GM21360 (cell line): ENCODE measurements around the gene PAQR7.

Experiments
- ATAC-seq: cut with Tn5 transposase; IDR thresholded peaks from one replicate; pipeline ENCODE4 v1.9.1; 2021; ENCODE audit warnings: mild to moderate bottlenecking, moderate library complexity; ENCODE audit not compliant: unreplicated experiment

The PAQR7 gene

GRCh38 chr1:25874635-25875153, 814 bp downstream of the PAQR7 start:
- ATAC-seq, result no peak

DNA sequence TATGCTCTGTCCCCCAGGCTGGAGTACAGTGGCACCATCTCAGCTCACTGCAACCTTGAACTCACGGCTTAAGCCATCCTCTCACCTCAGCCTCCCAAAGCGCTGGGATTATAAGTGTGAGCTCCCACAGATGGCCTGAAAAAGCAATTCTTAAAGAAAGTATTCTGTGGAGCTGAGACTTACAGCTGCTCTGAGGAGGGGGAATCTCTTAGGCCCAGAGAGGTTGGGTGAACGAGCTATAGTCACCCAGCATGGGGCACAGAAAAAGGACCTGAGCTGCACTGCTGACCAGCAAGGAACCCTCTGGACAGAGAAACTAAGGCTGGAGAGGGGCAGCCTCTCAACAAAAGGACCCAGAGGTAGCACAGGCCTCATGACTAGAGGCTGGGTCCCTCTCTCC, 1.3 kb downstream of the PAQR7 start:
- ATAC-seq, result no peak

- ATAC-seq, result no peak
Observed at GRCh38 chr1:25873120-25873519, 2.4 kb downstream of the PAQR7 start.

DNA sequence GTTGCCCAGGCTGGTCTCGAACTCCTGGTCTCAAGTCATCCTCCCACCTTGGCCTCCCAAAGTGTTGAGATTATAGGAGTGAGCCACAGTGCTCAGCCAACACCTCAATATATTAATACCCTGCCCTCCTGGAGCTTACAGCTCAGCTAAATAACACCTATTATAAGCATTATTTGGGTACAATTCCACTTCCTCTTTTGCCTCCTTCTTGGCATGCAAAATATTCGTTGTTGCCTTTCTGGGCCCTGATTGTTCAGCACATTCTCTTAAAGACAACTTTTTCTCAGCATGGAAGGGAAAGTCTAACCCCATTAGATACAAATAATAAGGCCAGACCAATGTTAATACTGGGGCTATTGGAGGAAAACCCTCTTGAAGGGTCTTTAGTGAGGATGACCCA, 2.8 kb downstream of the PAQR7 start:
- no peak for ATAC-seq

DNA sequence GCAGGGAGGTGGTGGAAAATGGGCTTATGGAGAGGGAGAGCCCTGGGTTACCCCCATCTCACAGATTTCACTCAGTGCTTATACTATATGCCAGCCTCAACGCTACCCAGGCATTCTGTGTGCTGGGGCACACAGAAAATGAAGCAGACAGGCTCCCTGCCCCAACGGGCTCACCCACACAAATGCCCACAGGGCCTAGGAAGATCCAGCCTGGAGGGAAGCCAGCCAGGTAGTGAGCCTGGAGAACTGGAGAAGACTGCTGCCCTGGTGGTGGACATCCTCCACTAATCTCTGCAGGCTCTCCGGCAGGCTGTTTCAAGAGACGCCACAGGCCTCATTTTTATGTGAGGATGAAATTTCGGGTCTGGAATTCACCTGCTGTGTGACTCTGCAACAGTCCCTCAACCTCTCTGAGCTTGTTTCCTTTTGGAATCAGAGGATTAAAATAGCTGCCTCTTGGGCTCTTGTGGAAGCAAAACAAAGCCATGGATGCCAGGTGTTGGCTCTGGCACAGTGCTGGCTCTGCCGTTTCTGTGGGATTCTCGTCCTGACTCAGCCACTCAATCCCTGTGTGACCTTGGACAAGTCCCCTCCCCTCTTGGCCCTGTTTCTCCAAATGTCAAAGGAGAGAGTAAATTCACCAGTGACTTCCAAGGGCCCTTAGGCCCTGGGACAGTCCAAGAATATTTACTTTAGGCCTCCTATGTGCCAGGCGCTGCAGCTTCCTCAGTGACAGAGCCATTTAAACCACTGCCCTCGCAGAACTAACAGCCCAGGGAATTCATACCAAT, 3.6 kb downstream of the PAQR7 start:
- no peak for ATAC-seq

- ATAC-seq, result no peak
Observed at GRCh38 chr1:25871086-25871703, 4.3 kb downstream of the PAQR7 start.

- ATAC-seq, result no peak
Observed at GRCh38 chr1:25870614-25871013, 4.9 kb downstream of the PAQR7 start.

DNA sequence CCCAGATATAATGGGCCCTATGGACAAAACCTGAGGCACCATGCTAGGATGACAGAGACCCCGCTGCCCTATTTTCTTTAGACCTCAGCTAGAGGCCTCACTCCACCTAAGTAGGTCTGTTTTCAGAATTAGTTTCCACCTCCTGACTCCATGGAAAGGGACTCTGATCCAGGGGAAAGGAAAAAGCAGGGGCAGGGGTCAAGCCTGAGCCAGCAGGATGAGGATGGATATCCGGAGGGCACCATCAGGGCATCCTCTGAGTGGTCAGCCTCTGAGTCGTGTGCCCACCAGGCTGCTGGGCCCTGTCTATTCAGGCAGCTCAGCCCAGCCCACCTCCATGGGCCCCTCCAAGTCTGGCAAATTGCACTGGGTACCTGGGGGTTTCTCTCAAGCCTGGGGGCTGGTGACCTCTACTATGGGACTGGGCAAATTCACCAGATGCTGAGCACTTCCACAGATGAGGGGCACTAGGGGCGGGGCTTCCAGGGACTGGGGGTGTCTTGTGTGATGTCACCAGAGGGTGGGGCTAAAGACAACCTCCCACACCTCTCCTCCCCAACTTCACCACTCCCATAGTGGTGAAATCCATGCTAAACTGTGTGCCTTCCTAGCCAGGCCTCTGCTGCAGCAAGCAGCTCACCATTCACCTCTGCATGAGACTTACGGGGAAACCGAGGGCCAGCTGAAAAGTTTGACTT, 5.5 kb downstream of the PAQR7 start:
- ATAC-seq, result no peak

- ATAC-seq, result no peak
Observed at GRCh38 chr1:25867210-25867991, 8.1 kb downstream of the PAQR7 start.

DNA sequence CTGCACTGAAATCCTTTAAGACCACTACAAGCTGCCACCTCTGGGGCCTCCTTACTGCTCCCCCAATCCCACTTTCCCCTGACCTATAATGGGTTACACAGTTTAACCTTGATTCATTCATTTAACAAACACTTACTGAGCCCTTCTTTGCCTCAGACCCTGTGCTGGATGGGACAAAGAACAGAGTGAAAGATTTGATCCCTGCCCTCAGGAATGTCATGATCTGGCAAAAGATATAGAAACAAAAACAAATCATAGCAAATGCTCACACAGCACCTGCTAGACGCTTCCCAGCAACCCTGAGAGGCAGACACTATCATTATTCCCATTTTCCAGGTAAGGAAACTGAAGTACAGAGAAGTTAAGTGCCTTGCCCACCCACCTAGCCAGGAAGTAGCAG, 9.2 kb downstream of the PAQR7 start:
- ATAC-seq, result no peak

GRCh38 chr1:25864434-25864833, 11.1 kb downstream of the PAQR7 start:
- ATAC-seq, result no peak

DNA sequence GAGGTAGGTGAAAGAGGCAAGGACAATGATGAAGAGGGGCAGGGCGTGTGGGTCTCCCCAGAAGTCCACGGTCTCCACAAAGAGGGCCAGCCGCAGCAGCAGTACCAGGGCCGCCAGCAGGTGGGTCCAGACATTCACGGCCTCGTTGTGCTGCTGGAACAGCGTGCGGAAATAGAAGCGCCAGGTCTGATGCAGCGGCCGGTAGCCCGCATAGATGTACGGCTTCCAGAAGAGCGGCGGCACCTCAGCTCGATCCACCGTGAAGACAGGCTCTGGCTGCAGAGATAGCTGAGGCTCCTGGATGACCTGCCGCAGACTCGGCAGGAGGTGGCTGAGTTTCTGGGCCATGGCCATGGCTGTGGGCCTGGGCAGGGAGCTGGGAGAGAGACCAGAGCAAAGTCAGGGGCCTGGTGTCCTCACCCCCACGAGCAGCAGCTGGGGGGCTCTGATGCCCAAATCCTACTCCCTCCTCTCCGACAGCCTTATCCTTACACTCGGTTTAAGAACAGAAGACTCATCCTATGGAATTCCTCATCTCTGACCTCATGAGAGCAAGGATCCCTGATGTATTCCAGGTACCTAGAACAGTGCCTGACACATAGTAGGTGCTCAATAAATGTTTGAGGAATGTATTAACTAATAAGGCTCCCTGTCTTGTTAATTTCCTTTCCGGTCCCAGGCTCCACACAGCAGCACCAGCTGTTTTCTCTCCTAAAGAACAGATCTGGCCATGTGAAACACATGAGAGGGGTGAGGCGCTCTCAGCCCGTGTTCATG, 11.8 kb downstream of the PAQR7 start:
- no peak for ATAC-seq

DNA sequence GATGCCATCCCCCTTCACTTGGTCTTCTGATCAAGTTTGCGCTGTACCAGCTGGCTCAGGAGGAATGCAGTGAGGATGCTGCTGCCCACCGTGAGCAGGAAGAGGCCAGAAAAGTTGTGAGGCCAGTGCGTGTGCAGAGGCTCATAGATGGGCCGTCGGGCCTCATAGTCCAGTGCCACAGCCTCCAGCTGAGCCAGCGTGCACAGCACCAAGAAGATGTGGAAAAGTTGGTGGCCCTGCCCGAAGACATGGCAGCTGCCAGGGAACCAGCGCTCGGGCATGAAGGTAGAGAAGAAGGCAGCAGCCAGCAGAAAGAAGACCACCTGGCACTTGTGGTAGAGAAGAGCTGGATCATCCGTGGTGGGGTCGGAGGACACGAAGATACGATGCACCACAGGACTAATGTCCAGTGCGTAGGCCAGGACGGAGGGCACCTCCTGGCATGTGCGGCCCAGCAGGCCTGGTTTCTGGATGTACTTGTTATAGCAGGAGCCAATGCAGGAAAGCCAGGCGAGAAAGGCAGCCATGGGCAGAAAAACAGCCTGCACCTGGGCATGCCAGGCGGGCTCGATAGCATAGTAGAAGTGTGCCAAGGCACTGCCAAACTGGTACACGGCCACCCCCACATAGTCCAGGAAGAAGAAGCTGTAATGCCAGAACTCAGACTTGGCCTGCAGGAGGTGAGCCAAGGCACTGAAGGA, 12.6 kb downstream of the PAQR7 start:
- no peak for ATAC-seq

DNA sequence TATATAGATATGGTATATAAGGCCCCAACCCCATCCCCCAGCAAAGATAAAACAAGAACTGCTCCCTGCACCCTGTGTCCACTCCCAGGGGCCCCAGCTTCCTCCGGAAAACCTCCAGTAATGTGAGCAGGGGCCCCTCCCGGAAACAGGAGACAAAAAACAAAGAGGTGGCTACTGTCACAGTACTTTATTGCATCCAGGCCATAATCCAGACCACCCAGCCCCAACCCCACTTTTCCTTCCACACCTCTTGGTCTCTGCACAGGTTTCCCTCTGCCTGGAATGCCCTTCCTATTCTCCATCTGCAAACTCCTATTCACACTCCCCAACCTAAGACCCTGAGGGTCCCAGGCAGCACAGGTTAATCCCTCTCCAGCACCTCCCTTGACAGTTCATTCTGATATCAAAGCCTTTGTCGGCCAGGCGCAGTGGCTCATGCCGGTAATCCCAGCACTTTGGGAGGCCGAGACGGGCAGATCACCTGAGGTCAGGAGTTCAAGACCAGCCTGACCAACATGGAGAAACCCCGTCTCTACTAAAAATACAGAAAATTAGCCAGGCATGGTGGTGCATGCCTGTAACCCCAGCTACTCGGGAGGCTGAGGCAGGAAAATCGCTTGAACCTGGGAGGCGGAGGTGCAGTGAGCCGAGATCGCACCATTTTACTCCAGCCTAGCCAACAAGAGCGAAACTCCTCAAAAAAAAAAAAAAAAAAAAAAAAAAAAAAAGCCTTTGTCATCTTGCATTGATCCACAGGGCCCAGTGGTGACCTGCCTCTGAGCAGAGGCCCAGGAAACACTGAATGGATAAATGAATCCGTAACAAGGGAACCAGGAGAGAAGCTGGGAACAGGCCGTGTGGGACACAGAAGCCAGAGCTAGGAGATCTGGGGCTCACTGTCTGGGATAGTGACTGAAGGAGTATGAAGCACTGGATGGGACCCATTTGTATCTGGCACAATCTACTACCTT, 13.9 kb downstream of the PAQR7 start:
- ATAC-seq, result no peak

DNA sequence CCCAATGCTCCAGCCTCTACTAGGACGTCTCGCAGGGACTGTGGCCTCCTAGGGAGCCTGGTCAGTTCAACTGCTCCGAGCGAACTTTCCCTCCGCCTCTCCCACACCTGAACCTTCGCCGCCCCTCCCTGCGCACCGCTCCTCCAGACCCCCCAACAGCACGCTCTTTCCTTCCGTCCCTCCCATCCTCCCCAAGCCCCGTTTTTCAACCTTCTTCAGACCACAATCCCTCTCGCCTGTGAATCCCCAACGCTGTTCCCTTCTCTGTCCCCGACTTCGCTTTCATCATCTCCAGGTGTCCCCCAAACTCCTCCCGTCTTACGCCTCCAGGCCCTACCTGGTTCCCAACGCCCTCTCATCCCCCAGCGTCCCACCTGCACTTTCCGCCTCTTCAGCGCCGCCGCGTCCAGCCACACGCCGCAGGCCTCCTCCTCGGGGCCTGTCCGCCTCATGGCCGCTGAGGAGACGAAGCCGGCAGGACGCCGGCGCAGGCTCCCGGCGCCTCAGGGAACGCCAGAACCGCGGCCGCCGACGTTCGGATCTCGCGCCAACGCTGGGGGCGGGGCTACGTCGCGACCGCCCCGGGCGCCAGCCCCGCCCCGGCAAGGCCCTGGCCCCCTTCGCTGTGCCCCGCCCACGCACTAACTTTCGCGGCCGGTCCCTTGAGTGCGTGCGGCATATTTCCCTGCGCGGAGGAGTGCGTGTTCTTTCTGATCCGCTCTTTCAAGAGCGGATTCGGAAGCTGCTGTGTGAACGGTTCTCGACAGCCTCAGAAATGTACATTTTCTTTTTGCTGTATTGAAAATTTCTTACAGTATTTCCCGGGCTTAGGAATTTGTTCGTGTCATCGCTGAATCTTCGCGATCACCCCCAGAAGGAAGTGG, 16.4 kb downstream of the PAQR7 start, which contains the start of gene AUNIP:
Gene AUNIP, minus strand, starts transcription at position 552 of the 884 bp plus-strand sequence. Its CDS starts 100 bp downstream, at position 452.
- peak; percentile 70 for ATAC-seq

- no peak for ATAC-seq
Observed at GRCh38 chr1:25858494-25858893, 17.0 kb downstream of the PAQR7 start.

GRCh38 chr1:25856856-25857255, 18.7 kb downstream of the PAQR7 start:
- no peak for ATAC-seq
